Measurements from ENCODE around the gene PROCA1. TPM values are rescaled to one million over a fixed set of nuclear protein-coding genes. Genes with fewer than 3 reads are reported as not detected.
"Not testable (repeated sequence)": the region's sequence is repeated elsewhere in the genome, so short reads cannot be mapped to it uniquely, and the experiment has no call there.

PROCA1 gene
- polyA plus RNA-seq, 1 donor from 2014 or later, result 2.7 TPM

DNA sequence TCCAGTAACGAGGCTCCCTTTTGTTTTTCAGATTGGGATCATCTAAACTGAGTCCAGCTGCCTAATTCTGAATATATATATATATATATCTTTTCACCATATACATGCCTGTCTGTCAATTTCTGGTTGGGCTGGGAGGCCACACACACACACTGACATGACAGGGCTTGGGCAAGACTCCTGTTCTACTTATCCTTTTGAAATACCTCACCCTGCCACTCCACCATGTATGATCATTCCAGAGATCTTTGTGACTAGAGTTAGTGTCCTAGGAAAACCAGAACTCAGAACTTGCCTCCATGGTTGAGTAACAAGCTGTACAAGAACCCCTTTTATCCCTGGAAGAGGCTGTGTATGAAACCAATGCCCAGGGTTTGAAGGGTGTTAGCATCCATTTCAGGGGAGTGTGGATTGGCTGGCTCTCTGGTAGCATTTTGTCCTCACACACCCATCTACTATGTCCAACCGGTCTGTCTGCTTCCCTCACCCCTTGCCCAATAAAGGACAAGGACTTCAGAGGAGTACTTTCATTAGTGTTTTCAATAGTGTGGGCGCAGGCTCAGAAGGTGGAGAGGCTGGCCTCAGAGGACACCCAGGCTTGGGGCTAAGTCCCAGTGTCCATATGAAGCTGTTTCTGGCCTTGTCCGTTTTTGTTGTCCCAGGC is 12.3 kb upstream of the PROCA1 start:
- H3K36me3 Mint-ChIP-seq, H3K9me3 Mint-ChIP-seq, H3K27me3 Mint-ChIP-seq: not testable (repeated sequence)
- Mint-ChIP-seq H3K27ac (peak overlapping the region; percentile 89 to 98 (median 90)), H3K4me3 (peak overlapping the region in 3 of 4 donors; percentile 58 to 95 (median 79)), H3K4me1 (peaks cover 44 to 50% (median 45%) of the 10 kb centered on the region in 3 donors)

- Mint-ChIP-seq H3K4me3 (peak overlapping the region in 2 of 4 donors; percentile 65 to 95), H3K4me1 (peaks cover 42 to 50% (median 45%) of the 10 kb centered on the region in 3 donors), H3K27me3 (no peaks in the 10 kb centered on the region), H3K9me3 (no peaks in the 10 kb centered on the region), H3K36me3 (peaks cover 3% of the 10 kb centered on the region), H3K27ac (peak overlapping the region; percentile 93 to 99 (median 98))
Measured at GRCh38 chr17:28723159-28723835, 11.6 kb upstream of the PROCA1 start.

GRCh38 chr17:28722417-28723158 is 10.9 kb upstream of the PROCA1 start:
- H3K4me3 Mint-ChIP-seq, result peak overlapping the region; percentile 97 to 100 (median 98)
- H3K9me3 Mint-ChIP-seq, result no peaks in the 10 kb centered on the region
- H3K36me3 Mint-ChIP-seq, result peaks cover 3% of the 10 kb centered on the region
- peaks cover 40 to 48% (median 44%) of the 10 kb centered on the region in 3 donors for H3K4me1 Mint-ChIP-seq
- H3K27ac Mint-ChIP-seq, result peak overlapping the region; percentile 93 to 99 (median 98)
- no peaks in the 10 kb centered on the region for H3K27me3 Mint-ChIP-seq

GRCh38 chr17:28720997-28721329 is 9.3 kb upstream of the PROCA1 start:
- Mint-ChIP-seq H3K4me3 (peak overlapping the region; percentile 97 to 100 (median 98)), H3K4me1 (peaks cover 40 to 48% (median 44%) of the 10 kb centered on the region in 3 donors), H3K27ac (peak overlapping the region; percentile 98 to 99 (median 98))
- not testable (repeated sequence) for H3K9me3 Mint-ChIP-seq, H3K27me3 Mint-ChIP-seq, H3K36me3 Mint-ChIP-seq

- Mint-ChIP-seq H3K36me3 (peaks cover 3% of the 10 kb centered on the region), H3K4me3 (peak overlapping the region; percentile 97 to 100 (median 98)), H3K4me1 (peaks cover 38 to 44% (median 40%) of the 10 kb centered on the region in 3 donors), H3K27ac (peak overlapping the region; percentile 98 to 99 (median 98)), H3K9me3 (no peaks in the 10 kb centered on the region), H3K27me3 (no peaks in the 10 kb centered on the region)
Measured at GRCh38 chr17:28720247-28720996, 8.7 kb upstream of the PROCA1 start.

DNA sequence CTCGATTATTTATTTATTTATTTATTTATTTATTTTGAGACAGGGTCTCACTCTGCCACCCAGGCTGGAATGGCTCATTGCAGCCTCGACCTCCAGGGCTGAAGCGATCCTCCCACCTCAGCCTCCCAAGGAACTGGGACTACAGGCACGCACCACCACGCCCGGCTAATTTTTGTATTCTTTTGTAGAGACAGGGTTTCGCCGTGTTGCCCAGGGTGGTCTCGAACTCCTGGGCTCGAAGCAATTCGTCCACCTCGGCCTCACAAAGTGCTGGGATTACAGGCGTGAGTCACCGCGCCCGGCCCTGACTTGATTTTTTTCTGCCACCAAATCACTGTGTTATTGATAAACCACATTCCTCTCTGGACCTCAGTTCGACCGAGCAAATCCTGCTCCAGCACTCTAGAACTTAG is 7.3 kb upstream of the PROCA1 start:
- Mint-ChIP-seq H3K4me1 (peaks cover 26 to 33% (median 32%) of the 10 kb centered on the region in 3 donors), H3K4me3 (peak overlapping the region; percentile 97 to 100 (median 98)), H3K27ac (peak overlapping the region; percentile 98 to 99 (median 98)), H3K36me3 (peaks cover 3% of the 10 kb centered on the region), H3K9me3 (no peaks in the 10 kb centered on the region), H3K27me3 (peaks cover 3% of the 10 kb centered on the region)

GRCh38 chr17:28718333-28719020 is 6.8 kb upstream of the PROCA1 start:
- peaks cover 3% of the 10 kb centered on the region for H3K27me3 Mint-ChIP-seq
- H3K9me3 Mint-ChIP-seq, result no peaks in the 10 kb centered on the region
- H3K27ac Mint-ChIP-seq, result peak overlapping the region; percentile 26 to 98 (median 52)
- peaks cover 22 to 31% (median 30%) of the 10 kb centered on the region in 3 donors for H3K4me1 Mint-ChIP-seq
- H3K4me3 Mint-ChIP-seq, result peak overlapping the region; percentile 67 to 94 (median 83)
- peaks cover 3% of the 10 kb centered on the region for H3K36me3 Mint-ChIP-seq

DNA sequence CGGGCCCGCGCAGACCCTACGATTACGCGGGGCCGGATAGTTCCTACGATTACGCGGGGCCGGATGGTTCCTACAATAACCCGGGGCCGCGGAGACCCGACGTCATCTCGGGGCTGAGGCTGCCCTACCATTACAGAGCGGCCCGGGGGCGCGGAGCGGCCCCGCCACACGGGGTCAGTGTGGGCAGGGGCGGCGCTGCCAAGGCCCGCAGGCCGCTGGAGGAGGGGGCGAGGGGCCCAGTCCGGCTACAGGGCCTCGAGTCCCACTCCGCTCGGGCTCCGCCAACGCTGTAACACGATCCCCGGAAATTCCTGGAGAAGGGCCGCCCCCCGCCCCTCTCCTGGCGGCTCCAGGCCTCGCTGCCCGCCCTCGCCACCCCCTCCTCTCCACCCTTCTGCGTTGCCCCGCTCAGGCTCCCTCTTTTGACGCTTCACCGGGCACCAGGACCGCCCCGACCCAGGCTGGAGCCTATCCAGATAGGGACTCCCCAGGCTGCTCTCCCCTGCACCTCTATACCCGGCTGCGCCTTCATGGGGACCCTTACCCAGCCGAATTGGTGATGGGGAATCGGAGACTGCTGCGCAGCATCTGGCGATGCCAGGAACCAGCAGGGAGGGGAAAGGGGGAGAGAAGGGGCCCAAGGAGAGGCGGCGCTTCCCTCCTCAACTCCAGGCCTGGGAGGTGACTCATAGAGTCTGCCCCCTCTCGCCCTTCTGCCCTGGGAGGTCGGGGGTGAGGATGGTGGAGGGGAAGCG is 6.1 kb upstream of the PROCA1 start, which contains the start of gene RAB34:
Gene RAB34, minus strand, starts transcription at position 291 of the 755 bp plus-strand sequence. CDS start 602 bp downstream, outside the sequence.
- Mint-ChIP-seq H3K9me3 (no peaks in the 10 kb centered on the region), H3K4me3 (peak within 1 kb of the TSS; percentile 67 to 94 (median 83)), H3K27me3 (peaks cover 3% of the 10 kb centered on the region), H3K36me3 (peaks cover 3% of the 10 kb centered on the region), H3K4me1 (peaks cover 21 to 29% (median 26%) of the 10 kb centered on the region in 3 donors), H3K27ac (peak within 1 kb of the TSS; percentile 26 to 98 (median 52))

- peaks cover 3% of the 10 kb centered on the region for H3K36me3 Mint-ChIP-seq
- H3K4me3 Mint-ChIP-seq, result peak overlapping the region; percentile 24 to 75 (median 67)
- H3K4me1 Mint-ChIP-seq, result peaks cover 24 to 30% (median 30%) of the 10 kb centered on the region in 3 donors
- H3K27me3 Mint-ChIP-seq, result peaks cover 3% of the 10 kb centered on the region
- H3K9me3 Mint-ChIP-seq, result no peaks in the 10 kb centered on the region
- no peak overlapping the region for H3K27ac Mint-ChIP-seq
Measured at GRCh38 chr17:28716740-28717577, 5.3 kb upstream of the PROCA1 start.

- no peaks in the 10 kb centered on the region for H3K9me3 Mint-ChIP-seq
- peaks cover 20 to 30% (median 23%) of the 10 kb centered on the region in 3 donors for H3K4me1 Mint-ChIP-seq
- peak overlapping the region in 1 of 3 donors; percentile 20 for H3K27ac Mint-ChIP-seq
- H3K27me3 Mint-ChIP-seq, result peaks cover 3% of the 10 kb centered on the region
- no peaks in the 10 kb centered on the region for H3K36me3 Mint-ChIP-seq
- peak overlapping the region in 2 of 4 donors; percentile 10 to 34 for H3K4me3 Mint-ChIP-seq
Measured at GRCh38 chr17:28715217-28715616, 3.5 kb upstream of the PROCA1 start.

DNA sequence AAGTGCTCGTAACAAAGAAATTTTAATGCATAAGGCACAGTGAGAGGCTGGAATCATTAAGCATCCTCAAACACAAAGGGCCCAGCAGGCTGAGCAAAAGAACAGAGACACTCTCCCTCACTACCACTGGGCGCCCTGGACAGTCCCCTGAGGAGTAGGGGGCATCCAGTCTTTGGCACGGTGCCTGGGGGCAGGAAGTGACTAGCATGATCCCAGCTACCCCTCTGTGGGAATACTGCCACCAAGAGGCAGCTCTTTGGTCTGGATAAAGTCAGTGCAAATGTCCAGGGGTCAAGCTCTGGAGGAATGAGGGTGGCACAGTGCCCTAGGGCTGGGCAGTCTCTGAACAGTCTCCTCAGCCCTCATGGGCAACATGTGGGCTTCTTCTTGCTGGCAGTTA is 2.6 kb upstream of the PROCA1 start:
- H3K9me3 Mint-ChIP-seq, result no peaks in the 10 kb centered on the region
- H3K4me1 Mint-ChIP-seq, result peaks cover 17 to 21% (median 17%) of the 10 kb centered on the region in 3 donors
- H3K36me3 Mint-ChIP-seq, result no peaks in the 10 kb centered on the region
- peak overlapping the region in 1 of 4 donors; percentile 76 for H3K4me3 Mint-ChIP-seq
- peak overlapping the region in 1 of 3 donors; percentile 20 for H3K27ac Mint-ChIP-seq
- H3K27me3 Mint-ChIP-seq, result peaks cover 3% of the 10 kb centered on the region

DNA sequence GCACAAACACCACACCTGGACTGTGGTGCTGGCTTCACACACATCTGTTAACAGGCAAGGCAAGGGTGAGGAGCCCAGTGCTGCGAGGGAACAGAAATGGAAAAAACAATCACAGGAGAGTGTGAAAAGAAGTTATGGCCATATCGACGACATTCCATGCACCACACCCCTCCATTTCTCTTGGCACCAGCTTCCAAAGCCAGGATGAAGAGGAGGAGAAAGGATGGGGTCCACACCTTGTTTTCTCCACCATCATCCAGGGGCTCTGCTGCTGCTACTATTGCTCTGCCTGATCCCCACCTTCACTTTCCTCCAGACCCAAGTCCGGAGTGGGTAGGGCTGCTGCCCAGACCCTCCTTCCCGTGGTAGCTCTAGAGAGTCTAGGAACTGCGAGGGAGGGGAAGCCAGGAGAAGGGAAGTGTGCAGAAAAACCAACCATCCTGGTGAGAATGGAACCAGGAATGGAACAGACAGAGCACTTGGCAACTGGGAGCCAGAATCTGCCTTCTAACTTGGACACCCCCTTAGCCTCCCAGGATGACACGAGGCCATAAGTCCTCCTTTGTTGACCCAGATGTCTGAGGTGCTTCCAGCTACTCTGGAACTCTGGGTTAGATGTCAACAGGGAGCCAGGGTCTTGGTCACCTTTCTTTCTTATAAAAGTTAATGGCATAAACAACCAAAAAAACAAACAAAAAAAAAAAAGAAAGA is 1.2 kb upstream of the PROCA1 start:
- Mint-ChIP-seq H3K36me3 (no peaks in the 10 kb centered on the region), H3K4me3 (peak overlapping the region; percentile 78 to 98 (median 93)), H3K27me3 (peaks cover 3% of the 10 kb centered on the region), H3K27ac (peak overlapping the region in 2 of 3 donors; percentile 87 to 94), H3K4me1 (peaks cover 11 to 13% (median 11%) of the 10 kb centered on the region in 3 donors), H3K9me3 (no peaks in the 10 kb centered on the region)
